ENCODE measurements around the gene OR6C68. TPM values are rescaled to one million over a fixed set of nuclear protein-coding genes. Genes with fewer than 3 reads are reported as not detected.
"Not testable (repeated sequence)": the region's sequence is repeated elsewhere in the genome, so short reads cannot be mapped to it uniquely, and the experiment has no call there.

Gene OR6C68
- total RNA-seq: not detected

DNA sequence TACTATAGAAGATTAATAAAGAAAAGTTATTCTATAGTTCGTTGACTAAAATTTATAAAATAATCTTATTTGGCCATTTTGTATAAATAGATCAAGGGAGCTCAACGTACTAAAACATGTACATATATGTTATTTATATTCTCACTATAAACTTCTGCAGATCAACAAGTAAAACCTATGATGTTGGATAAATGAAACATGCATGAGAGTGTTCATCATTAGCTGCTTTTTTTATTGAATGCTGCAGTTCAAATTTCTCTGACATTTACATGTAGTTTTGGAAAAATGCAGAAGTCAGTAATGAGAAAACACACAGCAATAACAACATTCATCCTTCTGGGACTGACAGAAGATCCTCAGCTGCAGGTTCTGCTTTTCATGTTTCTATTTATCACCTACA lies at the start of gene OR6C68:
Gene OR6C68, plus strand, starts transcription at position 301 of the 400 bp plus-strand sequence. Its CDS starts 0 bp downstream, at position 301.
- no peak for DNase-seq (ENCODE audit: low spot score)
- Histone ChIP-seq H3K4me3 (no peak within 1 kb of the TSS), H3K9me3 (no peaks in the 10 kb centered on the region), H3K36me3 (no peaks in the 10 kb centered on the region), H3K27me3 (no peaks in the 10 kb centered on the region), H3K27ac (no peak within 1 kb of the TSS), H3K4me1 (no peaks in the 10 kb centered on the region)
- TF ChIP-seq, protein P1, sequence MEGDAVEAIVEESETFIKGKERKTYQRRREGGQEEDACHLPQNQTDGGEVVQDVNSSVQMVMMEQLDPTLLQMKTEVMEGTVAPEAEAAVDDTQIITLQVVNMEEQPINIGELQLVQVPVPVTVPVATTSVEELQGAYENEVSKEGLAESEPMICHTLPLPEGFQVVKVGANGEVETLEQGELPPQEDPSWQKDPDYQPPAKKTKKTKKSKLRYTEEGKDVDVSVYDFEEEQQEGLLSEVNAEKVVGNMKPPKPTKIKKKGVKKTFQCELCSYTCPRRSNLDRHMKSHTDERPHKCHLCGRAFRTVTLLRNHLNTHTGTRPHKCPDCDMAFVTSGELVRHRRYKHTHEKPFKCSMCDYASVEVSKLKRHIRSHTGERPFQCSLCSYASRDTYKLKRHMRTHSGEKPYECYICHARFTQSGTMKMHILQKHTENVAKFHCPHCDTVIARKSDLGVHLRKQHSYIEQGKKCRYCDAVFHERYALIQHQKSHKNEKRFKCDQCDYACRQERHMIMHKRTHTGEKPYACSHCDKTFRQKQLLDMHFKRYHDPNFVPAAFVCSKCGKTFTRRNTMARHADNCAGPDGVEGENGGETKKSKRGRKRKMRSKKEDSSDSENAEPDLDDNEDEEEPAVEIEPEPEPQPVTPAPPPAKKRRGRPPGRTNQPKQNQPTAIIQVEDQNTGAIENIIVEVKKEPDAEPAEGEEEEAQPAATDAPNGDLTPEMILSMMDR (IDR thresholded peaks at IDR 0.05): no peak

DNA sequence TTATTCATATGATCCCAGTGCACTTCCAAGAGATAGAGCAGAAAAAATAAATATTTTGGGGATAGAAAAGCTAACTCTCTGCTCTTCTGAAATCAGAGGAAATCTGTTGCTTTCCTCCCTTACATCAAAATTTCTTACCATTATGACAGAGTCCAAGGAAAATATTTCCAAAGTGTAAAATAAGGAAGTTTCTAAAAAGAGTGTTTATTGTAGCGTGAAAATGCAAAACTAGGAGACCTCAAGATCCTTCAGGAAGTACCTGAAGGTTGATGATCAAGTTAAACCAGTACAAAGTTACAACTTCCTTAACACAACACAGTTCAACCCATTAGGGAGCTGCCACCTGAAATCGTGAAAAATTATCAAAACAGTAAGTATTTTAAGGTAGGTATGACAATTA lies 48.4 kb upstream of the OR6C68 start, which contains the start of gene OR6C2:
Gene OR6C2, plus strand, starts transcription at position 301 of the 400 bp plus-strand sequence. CDS start 8,138 bp downstream, outside the sequence.
- Histone ChIP-seq H3K4me1 (no peaks in the 10 kb centered on the region), H3K9me3 (peaks cover 0 to 17% of the 10 kb centered on the region in 2 donors), H3K27ac (no peak within 1 kb of the TSS), H3K27me3 (no peaks in the 10 kb centered on the region), H3K36me3 (no peaks in the 10 kb centered on the region), H3K4me3 (no peak within 1 kb of the TSS)
- TF ChIP-seq, protein P1 (IDR thresholded peaks at IDR 0.05): no peak
- no peak for DNase-seq (ENCODE audit: low spot score)

DNA sequence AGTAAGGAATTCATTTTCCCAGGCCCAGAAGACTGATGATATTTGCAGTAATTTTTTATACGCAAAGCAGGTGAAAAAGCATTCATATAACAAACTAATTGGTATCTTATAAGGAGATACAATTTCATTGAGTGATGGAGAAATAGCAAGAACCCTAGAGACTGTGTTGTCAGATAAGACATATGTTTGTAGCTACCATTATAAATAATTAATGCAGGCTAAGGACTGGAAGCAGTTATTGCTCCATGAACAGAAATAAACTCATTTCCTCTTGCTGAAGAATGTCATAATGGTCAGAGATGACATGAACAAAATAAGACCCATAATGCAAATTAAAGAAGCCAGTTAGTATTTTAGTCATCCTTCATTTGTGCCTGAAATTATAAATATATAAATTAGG lies 46.8 kb upstream of the OR6C68 start:
- no peaks in the 10 kb centered on the region for H3K36me3 ChIP-seq
- TF ChIP-seq, protein P1 (IDR thresholded peaks at IDR 0.05): no peak
- H3K4me3 ChIP-seq: no peak overlapping the region
- no peaks in the 10 kb centered on the region for H3K4me1 ChIP-seq
- H3K27me3 ChIP-seq: no peaks in the 10 kb centered on the region
- DNase-seq (ENCODE audit: low spot score): no peak
- no peak overlapping the region for H3K27ac ChIP-seq
- H3K9me3 ChIP-seq: peaks cover 0 to 13% of the 10 kb centered on the region in 2 donors

DNA sequence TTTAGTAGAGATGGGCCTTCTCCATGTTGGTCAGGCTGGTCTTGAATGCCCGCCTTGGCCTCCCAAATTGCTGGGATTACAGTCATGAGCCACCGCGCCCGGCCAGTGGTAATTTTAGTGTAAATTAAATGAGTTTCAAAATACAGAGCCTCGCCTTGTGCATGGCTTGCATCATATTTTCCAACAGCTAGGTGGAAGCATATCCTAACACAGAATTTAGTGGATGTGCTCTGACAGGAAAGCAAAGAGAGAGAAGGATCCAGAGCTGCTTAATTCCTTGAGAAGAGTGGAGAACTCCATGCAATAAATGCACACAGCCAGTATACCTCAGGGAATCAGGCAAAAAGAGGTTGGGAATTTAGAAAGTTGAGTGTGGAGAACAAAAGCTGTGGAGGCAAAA lies 45.9 kb upstream of the OR6C68 start:
- Histone ChIP-seq H3K36me3 (no peaks in the 10 kb centered on the region), H3K27ac (no peak overlapping the region), H3K27me3 (no peaks in the 10 kb centered on the region), H3K4me3 (no peak overlapping the region), H3K9me3 (peaks cover 0 to 6% of the 10 kb centered on the region in 2 donors), H3K4me1 (no peaks in the 10 kb centered on the region)
- TF ChIP-seq, protein P1 (IDR thresholded peaks at IDR 0.05): peak in 1 of 2 donors; percentile 35
- no peak for DNase-seq (ENCODE audit: low spot score)

DNA sequence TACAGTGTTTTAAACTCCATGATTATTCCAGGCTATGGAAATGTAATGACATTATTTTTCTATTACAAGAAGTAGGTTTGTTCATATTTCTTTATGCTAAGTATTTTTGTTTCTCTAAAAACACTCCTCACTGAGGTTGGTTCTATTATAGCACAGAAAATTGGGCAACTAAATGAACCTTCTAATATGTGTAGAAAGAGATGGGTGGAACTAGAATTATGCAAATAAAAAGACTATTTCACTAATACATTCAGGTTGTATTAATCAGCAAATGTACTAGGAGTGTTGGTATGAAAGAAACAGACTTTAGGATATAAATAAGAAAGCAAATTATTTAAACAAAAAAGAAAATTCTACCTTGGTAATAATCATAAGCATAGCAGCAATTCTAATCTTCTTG lies 43.4 kb upstream of the OR6C68 start:
- Histone ChIP-seq H3K4me1 (no peaks in the 10 kb centered on the region), H3K27ac (no peak overlapping the region), H3K27me3 (no peaks in the 10 kb centered on the region), H3K9me3 (no peaks in the 10 kb centered on the region), H3K4me3 (no peak overlapping the region), H3K36me3 (no peaks in the 10 kb centered on the region)
- no peak for DNase-seq (ENCODE audit: low spot score)
- TF ChIP-seq, protein P1 (IDR thresholded peaks at IDR 0.05): no peak

DNA sequence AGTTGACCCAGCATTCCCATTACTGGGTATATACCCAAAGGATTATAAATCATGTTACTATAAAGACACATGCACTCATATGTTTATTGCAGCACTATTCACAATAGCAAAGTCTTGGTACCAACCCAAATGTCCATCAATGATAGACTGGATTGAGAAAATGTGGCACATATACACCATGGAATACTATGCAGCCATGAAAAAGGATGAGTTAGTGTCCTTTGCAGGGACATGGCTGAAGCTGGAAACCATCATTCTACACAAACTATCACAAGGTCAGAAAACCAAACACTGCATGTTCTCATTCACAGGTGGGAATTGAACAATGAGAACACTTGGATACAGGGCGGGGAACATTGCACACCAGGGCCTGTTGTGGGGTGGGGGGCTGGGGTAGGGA lies 27.3 kb upstream of the OR6C68 start:
- not testable (repeated sequence) for DNase-seq (ENCODE audit: low spot score); H3K36me3 ChIP-seq; H3K9me3 ChIP-seq; H3K4me1 ChIP-seq; H3K27me3 ChIP-seq; H3K4me3 ChIP-seq; H3K27ac ChIP-seq

Measured in right atrium auricular region (tissue), 2 donors.